ENCODE data around the gene FGFRL1. TPM values are rescaled to one million over a fixed set of nuclear protein-coding genes. Genes with fewer than 3 reads are reported as not detected.
A peak's percentile ranks its signal among the peaks of the same experiment; 100 is the strongest.

The FGFRL1 gene
- total RNA-seq, 1 donor: 8.6 TPM

DNA sequence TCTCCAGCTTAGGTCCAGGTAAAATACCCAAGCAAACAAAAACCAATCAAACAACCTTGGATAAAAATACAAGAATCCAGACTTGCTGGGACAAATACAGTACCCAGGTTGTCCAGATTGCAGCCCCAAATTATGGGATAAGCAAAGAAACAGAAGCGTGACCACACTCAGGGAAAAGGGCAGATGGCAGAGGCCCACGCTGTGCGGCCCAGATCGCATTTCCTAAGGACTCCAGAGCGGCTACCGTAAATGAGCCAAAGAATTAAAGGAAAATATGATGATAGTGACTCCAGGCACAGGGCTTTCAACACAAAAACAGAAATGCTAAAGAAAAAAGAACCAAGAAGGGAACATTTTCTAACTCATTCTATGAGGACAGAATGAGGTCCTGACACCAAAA is 50.3 kb downstream of the FGFRL1 start:
- TF ChIP-seq, protein P1, sequence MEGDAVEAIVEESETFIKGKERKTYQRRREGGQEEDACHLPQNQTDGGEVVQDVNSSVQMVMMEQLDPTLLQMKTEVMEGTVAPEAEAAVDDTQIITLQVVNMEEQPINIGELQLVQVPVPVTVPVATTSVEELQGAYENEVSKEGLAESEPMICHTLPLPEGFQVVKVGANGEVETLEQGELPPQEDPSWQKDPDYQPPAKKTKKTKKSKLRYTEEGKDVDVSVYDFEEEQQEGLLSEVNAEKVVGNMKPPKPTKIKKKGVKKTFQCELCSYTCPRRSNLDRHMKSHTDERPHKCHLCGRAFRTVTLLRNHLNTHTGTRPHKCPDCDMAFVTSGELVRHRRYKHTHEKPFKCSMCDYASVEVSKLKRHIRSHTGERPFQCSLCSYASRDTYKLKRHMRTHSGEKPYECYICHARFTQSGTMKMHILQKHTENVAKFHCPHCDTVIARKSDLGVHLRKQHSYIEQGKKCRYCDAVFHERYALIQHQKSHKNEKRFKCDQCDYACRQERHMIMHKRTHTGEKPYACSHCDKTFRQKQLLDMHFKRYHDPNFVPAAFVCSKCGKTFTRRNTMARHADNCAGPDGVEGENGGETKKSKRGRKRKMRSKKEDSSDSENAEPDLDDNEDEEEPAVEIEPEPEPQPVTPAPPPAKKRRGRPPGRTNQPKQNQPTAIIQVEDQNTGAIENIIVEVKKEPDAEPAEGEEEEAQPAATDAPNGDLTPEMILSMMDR (IDR thresholded peaks at IDR 0.05; ENCODE audit: insufficient read depth, low read depth, low read length): no peak
- no peak for DNase-seq (ENCODE audit: low read depth)

DNA sequence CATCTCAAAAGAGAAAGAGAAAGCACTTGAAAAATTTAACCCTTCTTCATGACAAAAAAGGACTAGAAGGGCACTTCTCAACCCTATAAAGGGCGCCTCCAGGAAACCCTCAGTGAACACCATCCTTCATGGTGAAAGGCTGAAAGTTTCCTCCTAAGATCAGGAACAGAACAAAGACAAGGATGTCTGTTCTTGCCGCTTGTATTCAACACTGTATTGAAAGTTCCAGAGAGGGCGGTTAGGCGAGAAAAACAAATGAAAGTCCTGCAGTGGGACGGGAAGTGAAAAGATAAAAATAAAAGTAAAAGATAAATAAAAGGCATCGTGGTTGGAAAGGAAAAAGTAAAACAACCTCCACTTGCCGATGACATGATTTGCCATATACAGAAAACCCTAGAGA is 51.0 kb downstream of the FGFRL1 start:
- TF ChIP-seq, protein P1 (IDR thresholded peaks at IDR 0.05; ENCODE audit: insufficient read depth, low read depth, low read length): no peak
- H3K4me3 ChIP-seq (ENCODE audit: low read depth, low read length): no peak overlapping the region
- DNase-seq (ENCODE audit: low read depth): no peak

More for the DNA sequence above, 50.3 kb downstream of the FGFRL1 start:
- H3K4me3 ChIP-seq (ENCODE audit: low read depth, low read length): no peak overlapping the region

DNA sequence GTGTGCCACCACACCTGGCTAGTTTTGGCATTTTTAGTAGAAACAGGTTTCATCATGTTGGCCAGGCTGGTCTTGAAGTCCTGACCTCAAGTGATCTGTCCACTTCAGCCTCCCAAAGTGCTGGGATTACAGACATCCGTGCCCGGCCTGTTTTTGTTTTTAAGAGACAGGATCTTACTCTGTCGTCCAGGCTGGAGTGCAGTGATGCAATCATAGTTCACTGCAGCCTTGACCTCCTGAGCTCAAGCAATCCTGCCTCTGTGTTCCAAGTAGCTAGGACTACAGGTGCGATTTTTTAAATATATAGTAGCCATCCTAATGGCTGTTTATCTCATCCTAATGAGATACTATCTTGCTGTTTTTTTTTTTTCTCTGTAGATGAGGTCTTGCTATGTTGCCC is 54.3 kb downstream of the FGFRL1 start:
- TF ChIP-seq, protein P1 (IDR thresholded peaks at IDR 0.05; ENCODE audit: insufficient read depth, low read depth, low read length): no peak
- no peak overlapping the region for H3K4me3 ChIP-seq (ENCODE audit: low read depth, low read length)
- DNase-seq (ENCODE audit: low read depth): peak; percentile 17

DNA sequence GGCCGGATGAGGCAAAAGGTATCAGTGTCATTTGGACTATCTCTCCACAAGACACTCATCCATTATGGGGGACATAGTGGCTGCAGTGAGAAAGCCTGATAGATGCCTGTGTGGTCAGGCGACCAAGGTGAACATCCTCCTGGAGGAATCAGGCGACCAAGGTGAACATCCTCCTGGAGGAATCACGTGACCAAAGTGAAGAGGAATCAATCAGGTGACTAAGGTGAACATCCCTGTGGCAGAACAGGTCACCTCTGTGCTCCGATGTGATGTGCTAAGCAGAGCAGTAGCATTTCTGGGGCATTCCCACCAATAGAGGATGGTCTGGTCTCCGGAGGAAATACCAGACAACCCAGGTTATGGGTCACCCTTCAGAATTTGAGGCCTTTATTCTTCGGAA is 58.0 kb downstream of the FGFRL1 start:
- TF ChIP-seq, protein P1 (IDR thresholded peaks at IDR 0.05; ENCODE audit: insufficient read depth, low read depth, low read length): no peak
- H3K4me3 ChIP-seq (ENCODE audit: low read depth, low read length): no peak overlapping the region
- DNase-seq (ENCODE audit: low read depth): no peak

DNA sequence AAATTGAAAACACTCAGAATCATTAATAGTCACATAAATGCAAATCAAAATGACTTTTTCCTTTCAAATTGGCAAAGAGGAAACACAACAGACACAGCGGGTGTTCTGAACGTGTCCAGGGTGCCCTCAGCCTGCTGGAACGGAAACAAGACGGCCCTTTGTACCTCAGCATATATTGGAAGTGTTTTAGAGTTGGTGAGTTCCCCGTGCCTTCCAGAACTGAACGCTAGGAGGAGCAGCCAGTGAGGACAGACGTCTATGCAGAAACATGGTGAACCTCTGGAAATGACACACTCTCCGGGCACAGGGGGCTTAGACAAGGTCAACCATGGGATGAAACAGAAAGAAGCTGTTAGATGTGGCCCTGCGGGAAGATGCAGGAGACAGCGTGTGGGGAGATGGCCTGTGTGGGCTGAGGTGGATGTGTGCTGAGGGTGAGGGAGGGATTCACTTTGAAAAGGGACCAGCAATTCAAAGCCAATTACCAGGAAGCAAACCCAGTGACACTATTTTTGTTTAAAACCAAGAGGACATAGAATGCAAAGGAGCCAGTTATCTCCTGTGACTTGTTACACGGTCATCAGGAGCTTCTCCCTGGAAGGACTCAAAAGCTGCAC is 61.5 kb downstream of the FGFRL1 start:
- TF ChIP-seq, protein P1 (IDR thresholded peaks at IDR 0.05; ENCODE audit: insufficient read depth, low read depth, low read length): peak; percentile 91
- DNase-seq (ENCODE audit: low read depth): peak; percentile 67
- no peak overlapping the region for H3K4me3 ChIP-seq (ENCODE audit: low read depth, low read length)

DNA sequence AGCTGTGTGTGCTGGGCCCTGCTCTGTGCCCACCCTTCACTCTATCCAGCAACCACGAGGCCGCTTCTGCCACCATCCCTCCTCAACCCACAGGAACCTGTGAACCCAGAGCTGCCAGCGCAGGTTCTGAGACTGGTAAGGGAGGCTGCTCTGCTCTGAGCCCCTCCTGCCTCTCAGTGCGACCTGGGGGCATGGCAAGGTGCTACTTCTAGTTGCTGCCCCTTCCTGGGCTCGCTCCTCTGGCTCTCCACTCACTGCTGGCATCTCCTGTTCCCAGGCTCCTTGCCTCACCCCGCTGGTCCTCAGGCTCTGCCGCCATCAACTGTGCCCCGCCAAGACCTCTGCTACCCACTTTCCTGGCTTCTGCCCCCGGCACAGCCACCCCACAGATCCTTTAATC is 62.7 kb downstream of the FGFRL1 start:
- no peak for DNase-seq (ENCODE audit: low read depth)
- H3K4me3 ChIP-seq (ENCODE audit: low read depth, low read length): no peak overlapping the region
- TF ChIP-seq, protein P1 (IDR thresholded peaks at IDR 0.05; ENCODE audit: insufficient read depth, low read depth, low read length): no peak

DNA sequence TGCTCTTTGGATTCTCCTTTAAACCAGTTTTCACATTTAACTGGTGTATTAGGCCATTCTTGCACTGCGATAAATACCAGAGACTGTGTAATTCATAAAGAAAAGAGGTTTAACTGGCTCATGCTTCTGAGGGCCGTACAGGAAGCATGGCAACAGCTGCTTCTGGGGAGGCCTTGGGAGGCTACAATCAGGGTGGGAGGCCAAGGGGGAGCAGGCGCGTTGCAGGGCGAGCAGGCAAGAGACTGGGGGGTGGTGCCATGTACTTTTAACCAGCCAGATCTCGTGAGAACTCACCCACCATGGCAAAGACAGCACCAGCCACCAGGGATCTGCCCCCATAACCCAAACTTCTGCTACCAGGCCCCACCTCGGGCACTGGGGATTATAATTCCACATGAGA is 63.8 kb downstream of the FGFRL1 start:
- no peak overlapping the region for H3K4me3 ChIP-seq (ENCODE audit: low read depth, low read length)
- TF ChIP-seq, protein P1 (IDR thresholded peaks at IDR 0.05; ENCODE audit: insufficient read depth, low read depth, low read length): no peak
- DNase-seq (ENCODE audit: low read depth): no peak
